Retinal pigment epithelial cell (primary cell): ENCODE data around the gene FAF1.

Experiments used
- DNase-seq: peaks from one replicate; pipeline ENCODE4 v3.0.0-alpha.2; 2010; ENCODE audit warnings: low read depth
- H3K4me3 ChIP-seq: 2 replicates; pipeline ENCODE4 v1.5.1; 2011; ENCODE audit warnings: mild to moderate bottlenecking, low read length, control low read depth, moderate library complexity
- CTCF ChIP-seq: conservative IDR thresholded peaks from 2 replicates; pipeline ENCODE4 v1.5.1; 2011; ENCODE audit warnings: low read depth, low read length, control low read depth, inconsistent platforms

The FAF1 gene

GRCh38 chr1:50968821-50969610 lies 8.9 kb upstream of the FAF1 start:
- peak overlapping the region; percentile 90 for H3K4me3 ChIP-seq
- no peak for TF ChIP-seq CTCF
- DNase-seq: no peak

GRCh38 chr1:50968158-50968820 lies 8.2 kb upstream of the FAF1 start:
- DNase-seq: peak; percentile 59

GRCh38 chr1:50967416-50968157 lies 7.5 kb upstream of the FAF1 start:
- TF ChIP-seq CTCF: no peak
- H3K4me3 ChIP-seq: peak overlapping the region; percentile 26
- DNase-seq: no peak

More at GRCh38 chr1:50968158-50968820, 8.2 kb upstream of the FAF1 start:
- TF ChIP-seq CTCF: peak; percentile 33
- H3K4me3 ChIP-seq: peak overlapping the region; percentile 90

- no peak for TF ChIP-seq CTCF
- no peak overlapping the region for H3K4me3 ChIP-seq
- no peak for DNase-seq
These were observed 6.9 kb upstream of the FAF1 start for GRCh38 chr1:50966991-50967390.

GRCh38 chr1:50964863-50965262 lies 4.8 kb upstream of the FAF1 start:
- H3K4me3 ChIP-seq: no peak overlapping the region
- no peak for TF ChIP-seq CTCF
- no peak for DNase-seq

GRCh38 chr1:50959303-50959912 lies 659 bp downstream of the FAF1 start:
- peak overlapping the region; percentile 97 for H3K4me3 ChIP-seq
- TF ChIP-seq CTCF: no peak
- DNase-seq: no peak
